IMR-90 (cell line): ENCODE results near the gene GBE1. TPM values are rescaled to one million over a fixed set of nuclear protein-coding genes. Genes with fewer than 3 reads are reported as not detected.

Experiments
- ATAC-seq: fragments of 200-7000 bp; cut with Tn5 transposase; 2 replicates; pipeline ENCODE4 v1.9.1; 2020; ENCODE audit warnings: low read depth, mild to moderate bottlenecking, moderate library complexity
- Bru-seq: library from RNA; stranded (reverse); fragments of 400-500 nt; gene quantifications from one replicate; lab custom pipeline; 2021; lab: Mats Ljungman, UMichigan
- BruChase-seq, 2 experiments: library from RNA; stranded (reverse); fragments of 400-500 nt; gene quantifications; one replicate each; lab custom pipeline; 2021; lab: Mats Ljungman, UMichigan
- BruUV-seq: library from RNA; stranded (reverse); fragments of 400-500 nt; replicated peaks from 2 replicates; lab custom pipeline; 2021; lab: Mats Ljungman, UMichigan
- CTCF ChIA-PET: fragments of 300-600 bp; formaldehyde crosslinking; extraction: SDS; loops from one replicate; lab custom pipeline; 2021; ENCODE audit warnings: antibody characterized with exemption; lab: Yijun Ruan, JAX
- POLR2A ChIA-PET: fragments of 300-600 bp; sonication (Branson Sonifier 250); formaldehyde crosslinking; loops from one replicate; lab custom pipeline; 2022; ENCODE audit warnings: antibody characterized with exemption; ENCODE audit not compliant: unreplicated experiment; lab: Charles Lee
- DNase-seq: peaks from one replicate; pipeline ENCODE4 v3.0.0; 2013
- H2AFZ ChIP-seq: replicated peaks from 2 replicates; pipeline ENCODE3; 2013; ENCODE audit warnings: low read length, mild to moderate bottlenecking; ENCODE audit not compliant: poor library complexity
- H2AK5ac ChIP-seq: 2 replicates; pipeline ENCODE4 v1.6.1; 2013; ENCODE audit warnings: low read depth, low read length, inconsistent platforms
- H2AK9ac ChIP-seq: replicated peaks from 2 replicates; pipeline ENCODE3; 2013; ENCODE audit warnings: mild to moderate bottlenecking, low read depth, low read length, moderate library complexity; ENCODE audit not compliant: poor library complexity
- H2BK120ac ChIP-seq: 2 replicates; pipeline ENCODE4 v1.6.1; 2013; ENCODE audit warnings: low read depth, low read length, inconsistent platforms
- H2BK15ac ChIP-seq: 3 replicates; pipeline ENCODE4 v1.6.1; 2013; ENCODE audit warnings: low read depth, low read length, inconsistent platforms
- H2BK20ac ChIP-seq: 2 replicates; pipeline ENCODE4 v1.6.1; 2013; ENCODE audit warnings: low read depth, mild to moderate bottlenecking, inconsistent platforms, low read length, moderate library complexity
- H2BK5ac ChIP-seq: 2 replicates; pipeline ENCODE4 v1.6.1; 2013; ENCODE audit warnings: mild to moderate bottlenecking, low read depth, low read length, inconsistent platforms; ENCODE audit not compliant: poor library complexity, severe bottlenecking
- H3K14ac ChIP-seq: replicated peaks from 2 replicates; pipeline ENCODE4 v1.6.1; 2013; ENCODE audit warnings: low read depth, low read length, inconsistent platforms
- H3K18ac ChIP-seq: 2 replicates; pipeline ENCODE4 v1.6.1; 2013; ENCODE audit warnings: low read depth, low read length, control low read depth
- H3K23ac ChIP-seq: 2 replicates; pipeline ENCODE4 v1.6.1; 2013; ENCODE audit warnings: low read depth, low read length, inconsistent platforms
- H3K27ac ChIP-seq: 2 replicates; pipeline ENCODE4 v1.5.1; 2013; ENCODE audit warnings: mild to moderate bottlenecking, control low read depth, low read length; ENCODE audit not compliant: insufficient read depth
- H3K27me3 ChIP-seq: 2 replicates; pipeline ENCODE4 v1.6.1; 2013; ENCODE audit warnings: low read length; ENCODE audit not compliant: control insufficient read depth, insufficient read depth
- H3K36me3 ChIP-seq: 2 replicates; pipeline ENCODE4 v1.6.1; 2013; ENCODE audit warnings: low read length, mixed read lengths; ENCODE audit not compliant: control insufficient read depth, insufficient read depth
- H3K4ac ChIP-seq: 2 replicates; pipeline ENCODE4 v1.6.1; 2013; ENCODE audit warnings: low read depth, low read length, inconsistent platforms
- H3K4me1 ChIP-seq: 2 replicates; pipeline ENCODE4 v1.6.1; 2013; ENCODE audit warnings: low read length, mixed read lengths; ENCODE audit not compliant: control insufficient read depth, insufficient read depth
- H3K4me2 ChIP-seq: 2 replicates; pipeline ENCODE4 v1.6.1; 2013; ENCODE audit warnings: low read depth, mild to moderate bottlenecking, control low read depth, low read length, moderate library complexity
- H3K4me3 ChIP-seq: 2 replicates; pipeline ENCODE4 v1.5.1; 2013; ENCODE audit warnings: low read depth, mild to moderate bottlenecking, control low read depth, low read length, moderate library complexity; ENCODE audit not compliant: insufficient read depth
- H3K56ac ChIP-seq: 2 replicates; pipeline ENCODE4 v1.6.1; 2013; ENCODE audit warnings: low read length, inconsistent platforms; ENCODE audit not compliant: insufficient read depth; ENCODE audit errors: extremely low read depth
- H3K79me1 ChIP-seq, 2 experiments: 2 replicates each; pipeline ENCODE4 v1.6.1; 2013; ENCODE audit warnings: low read length in 2 of 2, inconsistent platforms in 1 of 2, low read depth in 1 of 2
- H3K9ac ChIP-seq: 2 replicates; pipeline ENCODE4 v1.6.1; 2013; ENCODE audit warnings: low read depth, low read length, control low read depth
- H3K9me1 ChIP-seq: 2 replicates; pipeline ENCODE4 v1.6.1; 2013; ENCODE audit warnings: low read length, inconsistent platforms; ENCODE audit not compliant: insufficient read depth
- H3K9me3 ChIP-seq: 2 replicates; pipeline ENCODE4 v1.6.1; 2013; ENCODE audit warnings: low read length; ENCODE audit not compliant: control insufficient read depth, insufficient read depth
- H4K20me1 ChIP-seq: 2 replicates; pipeline ENCODE4 v1.6.1; 2013; ENCODE audit warnings: low read length, inconsistent platforms; ENCODE audit not compliant: insufficient read depth
- H4K5ac ChIP-seq: 2 replicates; pipeline ENCODE4 v1.6.1; 2013; ENCODE audit warnings: mild to moderate bottlenecking, low read depth, low read length, control low read depth
- H4K8ac ChIP-seq, 2 experiments: 2 replicates each; pipeline ENCODE4 v1.6.1; 2013; ENCODE audit warnings: low read depth in 2 of 2, low read length in 2 of 2, control low read depth in 1 of 2, inconsistent platforms in 1 of 2
- H4K91ac ChIP-seq: 2 replicates; pipeline ENCODE4 v1.6.1; 2013; ENCODE audit warnings: low read depth, low read length, inconsistent platforms; ENCODE audit not compliant: insufficient read depth
- BHLHE40 ChIP-seq: fragments of 150-350 bp; IDR thresholded peaks from 2 replicates; pipeline ENCODE4 v1.6.1; 2016; ENCODE audit warnings: mild to moderate bottlenecking, low read depth, low read length
- CEBPB ChIP-seq: IDR thresholded peaks from 2 replicates; pipeline ENCODE4 v1.6.1; 2012; ENCODE audit warnings: low read depth, low read length, improper control_type of control experiment
- CTCF ChIP-seq: conservative IDR thresholded peaks from 2 replicates; pipeline ENCODE4 v1.5.1; 2012; ENCODE audit warnings: mild to moderate bottlenecking, low read depth, low read length, improper control_type of control experiment
- FOS ChIP-seq: fragments of 150-350 bp; IDR thresholded peaks from 2 replicates; pipeline ENCODE4 v1.6.1; 2016; ENCODE audit warnings: low read depth, low read length
- MAFK ChIP-seq: IDR thresholded peaks from 2 replicates; pipeline ENCODE4 v1.6.1; 2012; ENCODE audit warnings: low read depth, low read length, improper control_type of control experiment
- MAZ ChIP-seq: IDR thresholded peaks from 2 replicates; pipeline ENCODE4 v1.6.1; 2012; ENCODE audit warnings: low read depth, mild to moderate bottlenecking, low read length, improper control_type of control experiment, moderate library complexity, borderline replicate concordance
- MXI1 ChIP-seq: IDR thresholded peaks from 2 replicates; pipeline ENCODE4 v1.6.1; 2012; ENCODE audit warnings: low read depth, mild to moderate bottlenecking, low read length, moderate library complexity, borderline replicate concordance
- POLR2A ChIP-seq: IDR thresholded peaks from 2 replicates; pipeline ENCODE4 v1.6.1; 2012; ENCODE audit warnings: mild to moderate bottlenecking, low read depth, low read length
- RAD21 ChIP-seq: IDR thresholded peaks from 2 replicates; pipeline ENCODE4 v1.6.1; 2012; ENCODE audit warnings: low read length, improper control_type of control experiment
- SMC3 ChIP-seq: fragments of 150-350 bp; IDR thresholded peaks from 2 replicates; pipeline ENCODE4 v1.6.1; 2016; ENCODE audit warnings: low read depth, mild to moderate bottlenecking, antibody characterized with exemption, low read length, moderate library complexity
- USF2 ChIP-seq: fragments of 150-350 bp; IDR thresholded peaks from 2 replicates; pipeline ENCODE4 v1.6.1; 2017; ENCODE audit warnings: mild to moderate bottlenecking, antibody characterized with exemption, low read length, low read depth
- WGBS, 2 experiments: methylation state at CpG; one replicate each; pipeline versions ENCODE4 v1.1.5 to v1.1.7; 2013; ENCODE audit warnings: missing lambda C conversion rate in 2 of 2; ENCODE audit not compliant: insufficient read length in 1 of 2; ENCODE audit errors: extremely low coverage in 2 of 2; 5-methylcytosine and 5-hydroxymethylcytosine counted together
- dilution Hi-C: fragments of 300-500 bp; cut with HindIII; formaldehyde crosslinking; loops from one replicate; pipeline ENCODE4 v1.14.3; 2018; ENCODE audit warnings: low sequenced_read_pairs; ENCODE audit not compliant: unreplicated experiment
- in situ Hi-C: fragments of 300-500 bp; cut with MboI; formaldehyde crosslinking; loops from 3 replicates; pipeline ENCODE4 v1.14.3; 2019; ENCODE audit warnings: low sequenced_read_pairs, inconsistent platforms, mixed read lengths
- intact Hi-C: fragments of 100-400 bp; cut with micrococcal nuclease; formaldehyde crosslinking; loops from 2 replicates; pipeline ENCODE4 v1.10.0; 2022
- long read RNA-seq: library from polyadenylated mRNA; unstranded; transcript quantifications from one replicate; pipeline ENCODE4 v2.0.0, GENCODE V29; 2021; ENCODE audit not compliant: unreplicated experiment
- polyA plus RNA-seq, 3 experiments: library from polyadenylated mRNA; depleted of rRNA; stranded (reverse); fragments of >200 nt; gene quantifications; 2 replicates each; pipeline ENCODE4 v1.2.3, GENCODE V29; 2012; ENCODE audit warnings: low replicate concordance in 1 of 3
- total RNA-seq: library from RNA; depleted of rRNA; stranded (reverse); fragments of >200 nt; gene quantifications from 2 replicates; pipeline ENCODE4 v1.2.3, GENCODE V29; 2012; rRNA removed

Gene GBE1
- total RNA-seq (90.3 and 122 TPM in 2 replicates), polyA plus RNA-seq (2012; rRNA removed) (26.5 and 36.7 TPM in 2 replicates), Bru-seq, nascent RNA (percentile 88 among the genes with signal in this experiment), BruChase-seq, experiment 1, labeled RNA remaining after a 6-hour chase (percentile 57 among the genes with signal in this experiment), BruChase-seq, experiment 2, labeled RNA remaining after a 2-hour chase (percentile 68 among the genes with signal in this experiment)
- 5.6 and 6.6 TPM in 2 replicates for polyA plus RNA-seq (2012; cell fraction: cytosol; rRNA removed)
- polyA plus RNA-seq (2012; cell fraction: nucleus; rRNA removed; ENCODE audit: low replicate concordance) = 2.0 and 25.1 TPM in 2 replicates
- long read RNA-seq, transcript GBE1-201 (16 exons, 3,461 nt) = major isoform, 211 of 223 reads
- long read RNA-seq, partial matches to known transcripts = 5 of 223 reads
- long read RNA-seq, other reads (novel, unspliced or antisense) = 7 of 223 reads

- Histone ChIP-seq H3K27ac (peak within 1 kb of the TSS; percentile 99), H2AK5ac (peak within 1 kb of the TSS; percentile 83; the same call in 1 of the 2 replicates), H4K8ac (peak within 1 kb of the TSS; percentile 38 to 96), H4K91ac (peak within 1 kb of the TSS; percentile 88), H3K23ac (peak within 1 kb of the TSS; percentile 98), H3K79me1 (peaks cover 15 to 35% of the 10 kb centered on the region in 2 experiments), H3K27me3 (no peaks in the 10 kb centered on the region), H3K9me1 (no peaks in the 10 kb centered on the region), H2AFZ (peak within 1 kb of the TSS; percentile 95), H4K20me1 (peaks cover 2% of the 10 kb centered on the region; the same call in 1 of the 2 replicates), H3K4me2 (peak within 1 kb of the TSS; percentile 99), H2BK120ac (peak within 1 kb of the TSS; percentile 92), H3K4ac (peak within 1 kb of the TSS; percentile 92), H3K4me1 (peaks cover 8% of the 10 kb centered on the region), H2BK5ac (peak within 1 kb of the TSS; percentile 98), H3K9me3 (no peaks in the 10 kb centered on the region), H2BK15ac (peak within 1 kb of the TSS; percentile 96), H3K56ac (peak within 1 kb of the TSS; percentile 88), H4K5ac (peak within 1 kb of the TSS; percentile 99), H2BK20ac (peak within 1 kb of the TSS; percentile 72), H3K9ac (peak within 1 kb of the TSS; percentile 99), H3K36me3 (no peaks in the 10 kb centered on the region), H3K14ac (peak within 1 kb of the TSS; percentile 97), H2AK9ac (peak within 1 kb of the TSS; percentile 59), H3K4me3 (peak within 1 kb of the TSS; percentile 79), H3K18ac (peak within 1 kb of the TSS; percentile 99)
- CTCF ChIA-PET = interaction anchor here (1.1 kb wide), 1 partner anchor 11 kb away, joined by 3 read pairs; no protein-coding TSS in a partner anchor
- intact Hi-C loops = loop anchor here (1.0 to 5.0 kb wide), 4 partner anchors 18 to 344 kb away; no protein-coding TSS in a partner anchor
- POLR2A ChIA-PET = no interaction called here
- DNase-seq = peak; percentile 93
- 0% methylated on average over 20 of the region's 88 CpGs; no CpG with 5 or more reads in 1 of the 2 experiments for WGBS, 2 experiments
- BruUV-seq = no TSS peak
- peak; percentile 90 for ATAC-seq
- in situ Hi-C loops = no loop called here
- dilution Hi-C loops = no loop called here
- TF ChIP-seq POLR2A = peak; percentile 94
- TF ChIP-seq MAFK = no peak
- TF ChIP-seq RAD21 = peak; percentile 30; the same call in 1 of the 2 replicates
- peak; percentile 92 for TF ChIP-seq FOS
- no peak for TF ChIP-seq SMC3
- peak; percentile 95 for TF ChIP-seq BHLHE40
- 0 out of 2 replicates have a peak, but pooled peaks have one; percentile 20 for TF ChIP-seq USF2
- peak; percentile 46 for TF ChIP-seq CTCF
- TF ChIP-seq CEBPB = peak; percentile 98
- TF ChIP-seq MXI1 = peak; percentile 97
- TF ChIP-seq MAZ = peak; percentile 78
These were observed at the start of gene GBE1 for GRCh38 chr3:81760924-81761903. Gene GBE1, minus strand, starts transcription at chr3:81761645. Its CDS starts 128 bp downstream, at chr3:81761517.
